Measurements from ENCODE around the gene HMCN2. TPM values are rescaled to one million over a fixed set of nuclear protein-coding genes. Genes with fewer than 3 reads are reported as not detected.
A peak's percentile ranks its signal among the peaks of the same experiment; 100 is the strongest.

HMCN2 gene
- total RNA-seq, 2 experiments from 2014 or later: not detected

DNA sequence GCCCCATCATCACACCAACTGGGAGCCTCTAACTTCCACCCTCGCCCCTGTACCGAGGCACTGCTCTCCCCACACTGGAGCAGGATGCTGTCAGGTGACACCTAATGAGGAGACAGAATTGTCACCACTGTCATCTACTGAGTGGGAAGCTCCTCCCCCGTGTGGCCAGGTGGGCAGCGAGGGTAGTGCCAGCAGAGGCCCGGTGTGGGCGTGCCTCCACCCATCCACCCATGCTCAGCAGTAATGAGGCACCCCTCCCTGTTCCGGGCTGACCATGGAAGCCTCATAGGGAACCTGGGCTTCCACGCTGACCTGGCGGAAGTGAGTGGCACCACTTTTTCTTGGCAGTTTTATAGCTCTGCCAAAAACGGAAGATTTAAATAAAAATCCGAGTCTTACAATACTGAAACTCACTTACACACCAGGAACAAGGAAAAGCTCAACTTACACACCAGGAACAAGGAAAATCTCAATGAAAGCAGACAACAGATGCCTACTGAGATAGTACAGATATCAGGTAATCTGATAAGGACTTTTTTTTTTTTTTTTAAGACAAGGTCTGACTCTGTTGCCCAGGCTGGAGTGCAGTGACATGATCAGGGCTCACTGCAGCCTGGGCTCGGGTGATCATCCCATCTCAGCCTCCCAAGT is 148.6 kb downstream of the HMCN2 start:
- no peak for DNase-seq (ENCODE audit: low spot score)
- Histone ChIP-seq H3K27ac (ENCODE audit: low read depth, low read length, poor library complexity, severe bottlenecking) (no peak overlapping the region), H3K4me2 (ENCODE audit: low read length) (no peak overlapping the region), H3K9me3 (ENCODE audit: low read length) (no peaks in the 10 kb centered on the region), H3K79me2 (ENCODE audit: insufficient read depth, low read depth, low read length) (no peaks in the 10 kb centered on the region), H2AFZ (ENCODE audit: low read length) (no peak overlapping the region), H3K4me3 (ENCODE audit: low read depth, low read length, poor library complexity, severe bottlenecking) (no peak overlapping the region), H3K9me2 (ENCODE audit: insufficient read depth, low read length) (no peaks in the 10 kb centered on the region), H4K20me1 (ENCODE audit: insufficient read depth, low read length) (no peaks in the 10 kb centered on the region), H3K4me1 (ENCODE audit: insufficient read depth, low read length, poor library complexity, severe bottlenecking) (no peaks in the 10 kb centered on the region), H3K36me3 (ENCODE audit: insufficient read depth, low read length) (no peaks in the 10 kb centered on the region)
- ChIA-PET CTCF (ENCODE audit: unreplicated experiment) (no interaction called here), POLR2A (no interaction called here)
- no peak for TF ChIP-seq CTCF (conservative IDR thresholded peaks at IDR 0.05; ENCODE audit: low read length)
- no peak for TF ChIP-seq EZH2phosphoT487 (IDR thresholded peaks at IDR 0.05; ENCODE audit: borderline replicate concordance, low read depth, low read length)
- intact Hi-C loops (cut with micrococcal nuclease; ENCODE audit: unreplicated experiment): no loop called here
- BruUV-seq (replicated peaks): no TSS peak

DNA sequence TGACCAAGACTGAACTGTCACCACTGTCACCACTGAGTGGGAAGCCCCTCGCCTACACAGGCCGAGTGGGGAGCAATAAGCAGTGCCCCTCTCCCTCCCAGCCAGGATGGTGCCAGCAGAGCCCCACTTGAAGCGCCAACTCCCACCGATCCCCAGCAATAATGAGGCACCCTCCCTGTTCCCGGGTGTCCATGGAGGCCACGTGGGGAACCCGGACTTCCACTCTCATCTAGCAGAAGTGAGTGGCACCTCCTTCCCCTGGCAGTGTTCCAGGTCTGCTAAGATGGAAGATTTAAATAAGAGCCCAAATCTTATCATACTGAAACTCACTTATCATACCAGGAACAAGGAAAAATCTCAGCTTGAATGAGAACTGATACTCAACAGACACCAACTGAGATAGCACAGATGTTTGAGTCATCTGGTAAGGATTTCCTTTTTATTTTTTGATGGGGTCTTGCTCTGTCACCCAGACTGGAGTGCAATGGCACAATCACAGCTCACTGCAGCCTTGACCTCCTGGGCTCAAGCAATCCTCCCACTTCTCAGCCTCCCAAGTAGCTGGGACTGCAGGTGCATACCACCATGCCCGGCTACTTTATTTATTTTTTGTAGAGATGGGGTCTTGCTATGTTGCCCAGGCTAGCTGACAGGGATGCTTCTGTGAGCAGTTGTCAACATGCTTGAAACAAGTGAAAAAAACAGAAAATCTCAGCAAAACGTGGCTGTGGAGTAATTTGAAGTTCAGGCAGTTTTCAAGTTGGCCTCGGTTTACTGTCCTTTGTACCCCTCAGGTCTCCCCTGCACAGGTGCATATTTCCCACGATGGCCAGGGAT is 149.6 kb downstream of the HMCN2 start:
- Histone ChIP-seq H2AFZ (ENCODE audit: low read length) (no peak overlapping the region), H3K9me3 (ENCODE audit: low read length) (no peaks in the 10 kb centered on the region), H4K20me1 (ENCODE audit: insufficient read depth, low read length) (no peaks in the 10 kb centered on the region), H3K27ac (ENCODE audit: low read depth, low read length, poor library complexity, severe bottlenecking) (no peak overlapping the region), H3K36me3 (ENCODE audit: insufficient read depth, low read length) (no peaks in the 10 kb centered on the region), H3K4me1 (ENCODE audit: insufficient read depth, low read length, poor library complexity, severe bottlenecking) (no peaks in the 10 kb centered on the region), H3K79me2 (ENCODE audit: insufficient read depth, low read depth, low read length) (no peaks in the 10 kb centered on the region), H3K9me2 (ENCODE audit: insufficient read depth, low read length) (no peaks in the 10 kb centered on the region), H3K4me2 (ENCODE audit: low read length) (no peak overlapping the region), H3K4me3 (ENCODE audit: low read depth, low read length, poor library complexity, severe bottlenecking) (no peak overlapping the region)
- TF ChIP-seq CTCF (conservative IDR thresholded peaks at IDR 0.05; ENCODE audit: low read length) (no peak), EZH2phosphoT487 (IDR thresholded peaks at IDR 0.05; ENCODE audit: borderline replicate concordance, low read depth, low read length) (no peak)
- no TSS peak for BruUV-seq (replicated peaks)
- no peak for DNase-seq (ENCODE audit: low spot score)
- POLR2A ChIA-PET: no interaction called here
- CTCF ChIA-PET (ENCODE audit: unreplicated experiment): no interaction called here
- intact Hi-C loops (cut with micrococcal nuclease; ENCODE audit: unreplicated experiment): no loop called here

GRCh38 chr9:130417602-130418001 is 152.0 kb downstream of the HMCN2 start:
- no peak overlapping the region for H3K4me2 ChIP-seq (ENCODE audit: low read length)
- H4K20me1 ChIP-seq (ENCODE audit: insufficient read depth, low read length): no peaks in the 10 kb centered on the region
- intact Hi-C loops (cut with micrococcal nuclease; ENCODE audit: unreplicated experiment): no loop called here
- TF ChIP-seq CTCF (conservative IDR thresholded peaks at IDR 0.05; ENCODE audit: low read length) (peak; percentile 45), EZH2phosphoT487 (IDR thresholded peaks at IDR 0.05; ENCODE audit: borderline replicate concordance, low read depth, low read length) (no peak)
- no peaks in the 10 kb centered on the region for H3K9me3 ChIP-seq (ENCODE audit: low read length)
- BruUV-seq (replicated peaks): no TSS peak
- no peaks in the 10 kb centered on the region for H3K4me1 ChIP-seq (ENCODE audit: insufficient read depth, low read length, poor library complexity, severe bottlenecking)
- ChIA-PET POLR2A (no interaction called here), CTCF (ENCODE audit: unreplicated experiment) (no interaction called here)
- no peak overlapping the region for H2AFZ ChIP-seq (ENCODE audit: low read length)
- DNase-seq (ENCODE audit: low spot score): peak; percentile 10
- H3K4me3 ChIP-seq (ENCODE audit: low read depth, low read length, poor library complexity, severe bottlenecking): no peak overlapping the region
- H3K27ac ChIP-seq (ENCODE audit: low read depth, low read length, poor library complexity, severe bottlenecking): no peak overlapping the region
- H3K9me2 ChIP-seq (ENCODE audit: insufficient read depth, low read length): no peaks in the 10 kb centered on the region
- H3K79me2 ChIP-seq (ENCODE audit: insufficient read depth, low read depth, low read length): no peaks in the 10 kb centered on the region
- H3K36me3 ChIP-seq (ENCODE audit: insufficient read depth, low read length): no peaks in the 10 kb centered on the region

All from OCI-LY7 (cell line).